G401.6 (cell line): ENCODE results near the gene UBR3.
A peak's percentile ranks its signal among the peaks of the same experiment; 100 is the strongest.
"Not testable (repeated sequence)": the region's sequence is repeated elsewhere in the genome, so short reads cannot be mapped to it uniquely, and the experiment has no call there.

Experiments
- FAIRE-seq: peaks from 2 replicates; lab custom pipeline; 2012; peaks lifted over from hg19 to GRCh38; lab: Jason Lieb, UNC

The UBR3 gene

GRCh38 chr2:169824373-169825333 is 2.6 kb upstream of the UBR3 start, which contains the start of gene METTL5:
TSS of gene METTL5 (minus strand) at chr2:169824905. CDS start at chr2:169824597, 308 bp downstream.
- no peak for FAIRE-seq

GRCh38 chr2:169828141-169828811 is 1.0 kb downstream of the UBR3 start:
- FAIRE-seq, result no peak

- FAIRE-seq, result no peak
These were observed 7.1 kb downstream of the UBR3 start for GRCh38 chr2:169834401-169834800.

- FAIRE-seq, result no peak
These were observed 11.7 kb downstream of the UBR3 start for GRCh38 chr2:169838743-169839489.

- no peak for FAIRE-seq
These were observed 12.9 kb downstream of the UBR3 start for GRCh38 chr2:169839954-169840746.

GRCh38 chr2:169840747-169841142 is 13.5 kb downstream of the UBR3 start:
- no peak for FAIRE-seq

GRCh38 chr2:169841625-169842024 is 14.4 kb downstream of the UBR3 start:
- FAIRE-seq, result not testable (repeated sequence)

GRCh38 chr2:169845016-169845415 is 17.8 kb downstream of the UBR3 start:
- no peak for FAIRE-seq

GRCh38 chr2:169848959-169849693 is 21.9 kb downstream of the UBR3 start:
- FAIRE-seq, result not testable (repeated sequence)

- FAIRE-seq, result no peak
These were observed 22.5 kb downstream of the UBR3 start for GRCh38 chr2:169849710-169850109.

- no peak for FAIRE-seq
These were observed 25.9 kb downstream of the UBR3 start for GRCh38 chr2:169853041-169853668.

- FAIRE-seq, result not testable (repeated sequence)
These were observed 28.3 kb downstream of the UBR3 start for GRCh38 chr2:169855281-169856258.

- no peak for FAIRE-seq
These were observed 32.2 kb downstream of the UBR3 start for GRCh38 chr2:169859423-169859822.

- no peak for FAIRE-seq
These were observed 32.9 kb downstream of the UBR3 start for GRCh38 chr2:169860149-169860548.

GRCh38 chr2:169862816-169863215 is 35.6 kb downstream of the UBR3 start:
- FAIRE-seq, result no peak

- no peak for FAIRE-seq
These were observed 38.2 kb downstream of the UBR3 start for GRCh38 chr2:169865492-169865891.

GRCh38 chr2:169866230-169866629 is 39.0 kb downstream of the UBR3 start:
- FAIRE-seq, result not testable (repeated sequence)

GRCh38 chr2:169867579-169867978 is 40.3 kb downstream of the UBR3 start:
- peak; percentile 55 for FAIRE-seq

GRCh38 chr2:169868951-169869350 is 41.7 kb downstream of the UBR3 start:
- FAIRE-seq, result no peak
